Left kidney (tissue), 2 donors: ENCODE measurements around the gene TNN. TPM values are rescaled to one million over a fixed set of nuclear protein-coding genes. Genes with fewer than 3 reads are reported as not detected.
"Not testable (repeated sequence)": the region's sequence is repeated elsewhere in the genome, so short reads cannot be mapped to it uniquely, and the experiment has no call there.

ENCODE experiments used
- DNase-seq: peaks from one replicate; pipeline ENCODE4 v3.0.0-alpha.2; 2013
- polyA plus RNA-seq: library from polyadenylated mRNA; unstranded; fragments of 120-200 nt; gene quantifications from one replicate; pipeline ENCODE4 v1.2.1, GENCODE V29; 2013; ENCODE audit not compliant: insufficient read length

Gene TNN
- polyA plus RNA-seq, 1 donor: 2.4 TPM

DNA sequence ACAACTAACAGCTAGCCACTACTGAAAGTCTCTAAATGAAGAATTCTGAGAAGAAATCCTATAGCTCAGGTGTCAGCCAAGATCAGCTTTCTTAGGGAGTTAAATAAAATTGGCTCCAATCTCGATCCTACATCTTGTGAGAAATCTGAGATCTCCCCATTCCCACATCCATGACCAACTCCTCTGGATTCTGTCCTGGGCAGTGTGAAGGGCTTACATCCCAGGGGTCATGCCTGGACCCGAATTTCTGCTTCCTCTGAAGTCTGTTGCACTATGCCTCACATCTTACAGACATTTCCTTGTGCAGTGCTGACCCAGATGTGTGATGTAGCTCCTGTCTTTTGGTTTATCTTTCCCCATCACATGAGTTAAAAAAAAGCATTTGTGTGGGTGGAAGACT is 4.8 kb upstream of the TNN start:
- no peak for DNase-seq

DNA sequence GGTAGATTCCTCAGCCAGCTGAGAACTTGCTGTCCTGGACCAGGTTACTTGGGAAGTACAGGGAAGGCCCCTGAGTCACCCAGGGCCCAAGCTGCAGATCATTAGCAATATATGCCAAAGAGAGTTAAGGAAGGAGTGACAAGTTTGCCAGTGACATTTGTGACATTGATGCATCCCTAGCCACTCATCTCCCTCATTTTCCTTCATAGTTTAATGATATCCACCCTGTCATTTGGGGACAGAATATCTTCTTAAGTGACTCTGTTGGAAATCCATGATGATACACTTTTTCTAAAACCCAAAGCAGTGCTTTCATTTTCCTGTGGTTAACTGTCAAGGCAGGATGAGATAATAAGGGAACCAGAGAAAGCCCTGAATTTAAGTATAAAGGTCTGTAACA is 3.2 kb downstream of the TNN start:
- no peak for DNase-seq

DNA sequence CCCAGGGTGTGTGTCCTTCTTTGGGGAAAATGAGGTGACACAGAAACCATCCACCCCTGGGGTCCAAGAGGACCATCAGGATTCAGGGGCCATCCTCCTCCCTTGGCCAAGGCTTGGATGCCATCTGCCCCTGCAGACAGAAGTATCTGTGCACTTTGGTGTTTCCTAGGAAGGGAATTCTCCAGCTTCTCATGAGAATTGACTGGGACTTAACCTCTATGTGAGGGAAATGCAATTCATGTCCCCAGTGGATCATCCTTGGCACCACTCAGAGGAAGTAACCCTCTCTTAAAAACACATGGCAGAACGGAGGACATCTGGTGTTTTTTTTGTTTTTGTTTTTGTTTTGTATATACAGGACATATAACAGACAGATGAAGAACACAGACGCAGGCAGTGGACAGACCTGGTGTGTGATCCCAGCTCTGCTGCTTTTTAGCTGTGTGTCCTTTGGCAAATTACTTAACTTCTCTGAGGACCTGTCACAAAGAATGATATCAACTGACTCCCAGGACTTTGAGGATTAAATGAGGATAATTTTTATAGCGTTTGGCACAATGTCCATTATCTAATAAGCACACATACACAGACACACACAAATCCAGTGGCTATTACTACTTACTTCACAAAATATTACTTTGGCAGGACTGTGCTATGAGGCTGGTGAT is 3.8 kb downstream of the TNN start:
- no peak for DNase-seq

DNA sequence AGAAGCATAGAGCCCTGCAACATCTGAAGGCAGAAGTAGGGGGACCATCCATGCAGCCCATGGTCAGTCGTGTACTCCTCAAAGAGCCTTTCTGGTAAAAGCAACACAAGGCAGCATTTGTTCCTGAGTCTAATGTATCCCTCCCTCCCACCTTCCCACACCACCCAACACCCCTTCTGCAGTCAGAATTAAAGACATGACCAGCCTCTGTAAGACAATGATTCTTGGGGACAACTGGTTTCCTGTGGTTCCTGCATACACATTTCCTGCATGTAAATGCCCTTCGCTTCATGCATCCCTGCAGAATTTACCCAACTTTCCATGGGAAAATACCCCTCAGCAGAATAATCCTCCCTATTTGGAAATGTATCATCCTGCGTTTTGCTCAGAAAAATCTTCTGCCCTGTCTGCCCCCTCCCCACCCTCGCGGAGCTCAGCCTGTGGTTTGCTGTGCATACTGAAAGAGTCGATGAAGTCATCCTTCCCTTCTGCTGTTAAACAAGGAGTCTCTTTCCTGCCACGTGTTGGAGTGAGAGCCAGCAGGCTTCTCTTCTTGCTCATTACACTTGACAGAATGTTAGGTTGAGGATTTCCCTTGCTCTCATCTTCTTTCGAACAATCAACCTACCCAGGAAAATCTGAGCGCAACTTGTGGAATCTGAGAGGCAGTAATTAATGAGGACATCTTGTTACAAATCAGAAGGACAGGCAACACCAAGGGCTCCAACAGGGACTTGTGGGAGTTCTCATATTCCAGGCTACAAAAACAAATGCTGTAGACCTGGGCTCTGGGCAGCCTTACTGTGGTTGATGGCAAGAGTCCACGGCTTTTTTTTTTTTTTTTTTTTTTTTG is 4.7 kb downstream of the TNN start:
- peak; percentile 66 for DNase-seq

DNA sequence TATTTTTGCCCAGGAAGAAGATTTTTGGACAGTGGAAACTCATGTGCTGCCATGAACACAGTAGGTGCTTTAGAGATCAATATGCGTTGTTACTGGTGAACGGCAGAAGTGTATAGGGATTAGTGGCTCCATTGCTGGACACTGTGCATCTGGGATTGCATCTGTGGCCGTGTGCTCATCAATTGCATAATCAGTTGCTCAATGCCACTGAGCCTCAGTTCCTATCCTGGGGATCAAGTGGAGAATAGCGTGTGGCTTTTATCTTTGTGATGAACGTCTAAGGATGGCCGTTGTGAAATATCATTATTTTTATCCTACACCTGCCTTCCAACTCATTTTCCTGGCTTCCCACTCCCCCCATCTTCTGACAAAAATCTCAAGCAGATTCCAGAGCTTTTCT is 5.4 kb downstream of the TNN start:
- DNase-seq: no peak

DNA sequence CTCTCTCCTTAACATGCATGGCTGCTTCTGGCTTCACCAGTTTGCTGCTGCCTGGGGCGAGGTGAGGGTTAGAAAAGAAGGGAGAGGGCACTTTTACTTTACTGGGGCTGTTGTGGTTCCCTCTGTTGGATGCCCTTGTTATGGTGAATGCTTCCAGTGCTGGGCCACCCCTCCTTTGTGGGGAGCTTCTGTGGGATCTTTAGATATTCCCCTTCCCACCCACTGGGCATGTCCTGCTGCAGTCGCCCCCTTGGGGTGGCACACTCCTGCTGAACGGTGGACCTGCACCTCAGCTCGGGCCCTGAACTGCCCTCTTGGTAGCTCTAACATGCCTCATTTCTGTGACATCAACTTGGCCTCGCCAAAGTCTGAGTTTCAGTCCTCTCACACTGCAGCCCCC is 6.0 kb downstream of the TNN start:
- no peak for DNase-seq

DNA sequence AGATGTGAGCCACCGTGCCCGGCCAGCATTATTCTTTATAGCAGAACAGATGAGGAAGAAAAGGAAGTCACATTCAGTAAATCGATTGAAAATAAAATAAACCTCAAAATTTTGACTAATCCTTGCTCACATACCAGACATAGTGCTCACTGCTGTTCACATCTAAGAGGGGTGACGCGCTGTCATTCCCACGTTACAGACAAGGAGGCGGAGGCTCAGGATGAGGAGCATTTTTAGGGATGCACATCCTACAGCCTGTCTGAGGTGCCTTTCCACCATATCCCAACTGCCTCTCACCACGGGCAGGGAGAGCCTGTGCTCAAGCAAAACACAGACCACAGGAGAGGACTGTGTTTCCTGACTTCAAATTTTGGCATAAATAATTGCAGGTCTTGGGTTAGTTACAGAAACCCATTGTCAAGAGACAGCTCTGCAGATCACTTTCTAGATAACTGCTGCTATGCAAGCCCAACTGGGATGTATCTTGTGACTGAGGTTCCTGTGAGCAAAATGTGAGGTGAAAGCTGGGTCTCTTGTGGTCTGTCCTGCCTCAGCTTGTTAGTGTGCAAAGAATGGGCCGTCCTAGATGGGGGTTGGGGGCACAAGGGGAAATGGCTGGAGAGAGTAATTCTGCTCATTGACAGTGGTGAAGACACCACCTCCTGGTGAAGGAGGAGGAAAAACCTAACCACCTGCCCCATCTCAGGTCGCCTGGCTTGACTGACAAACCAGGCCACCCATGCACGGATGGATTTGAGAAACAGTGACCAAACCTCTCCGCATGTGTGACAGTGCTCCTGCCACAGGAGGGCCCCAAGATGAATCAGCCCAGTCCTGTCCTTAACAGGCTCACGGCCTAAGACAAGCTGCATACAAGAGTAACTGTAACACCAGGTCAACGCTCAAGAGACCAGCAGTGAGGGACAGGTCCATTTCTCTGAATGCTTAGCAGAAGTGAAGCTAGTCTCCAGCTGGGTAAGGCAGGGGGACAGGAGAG is 8.2 kb downstream of the TNN start:
- DNase-seq: no peak

DNA sequence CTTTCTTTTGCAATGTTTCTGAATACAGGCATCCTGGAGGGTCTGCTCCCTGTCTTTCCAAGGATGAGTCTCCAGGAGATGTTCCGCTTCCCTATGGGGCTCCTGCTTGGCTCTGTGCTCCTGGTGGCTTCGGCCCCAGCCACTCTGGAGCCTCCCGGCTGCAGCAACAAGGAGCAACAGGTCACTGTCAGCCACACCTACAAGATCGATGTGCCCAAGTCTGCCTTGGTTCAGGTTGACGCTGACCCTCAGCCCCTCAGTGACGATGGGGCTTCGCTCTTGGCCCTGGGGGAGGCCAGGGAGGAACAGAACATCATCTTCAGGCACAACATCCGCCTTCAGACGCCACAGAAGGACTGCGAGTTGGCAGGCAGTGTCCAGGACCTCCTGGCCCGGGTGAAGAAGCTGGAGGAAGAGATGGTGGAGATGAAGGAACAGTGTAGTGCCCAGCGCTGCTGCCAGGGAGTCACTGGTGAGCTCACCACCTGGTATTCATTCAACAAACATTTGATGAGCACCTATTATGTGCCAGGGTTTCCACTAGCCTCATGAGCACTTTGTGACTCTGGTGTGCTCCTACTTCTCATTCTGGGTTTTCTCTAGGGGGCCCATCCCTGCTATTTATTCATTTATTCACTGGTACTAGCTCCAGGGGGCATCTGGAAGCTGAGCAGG is 9.9 kb downstream of the TNN start:
- DNase-seq: no peak

DNA sequence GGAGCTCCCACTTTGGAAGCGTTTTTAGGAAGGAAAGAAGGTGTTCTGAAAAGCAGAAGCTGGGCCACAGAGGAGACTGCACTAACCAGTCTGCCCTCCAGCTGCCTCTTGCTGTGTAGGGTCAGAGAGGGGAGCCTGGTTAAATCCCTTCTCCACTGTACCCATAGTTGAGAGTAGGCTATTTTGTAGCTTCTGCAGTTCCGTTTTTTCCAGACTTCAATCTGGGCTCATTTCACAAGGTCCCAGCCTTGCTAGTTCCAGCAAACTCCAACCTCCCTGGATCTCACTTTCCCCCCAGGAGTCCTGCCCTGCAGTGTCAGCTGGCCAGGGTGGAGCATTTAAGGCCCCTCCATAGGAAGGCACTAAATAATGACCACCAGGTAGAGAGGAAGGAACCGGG is 11.0 kb downstream of the TNN start:
- no peak for DNase-seq

DNA sequence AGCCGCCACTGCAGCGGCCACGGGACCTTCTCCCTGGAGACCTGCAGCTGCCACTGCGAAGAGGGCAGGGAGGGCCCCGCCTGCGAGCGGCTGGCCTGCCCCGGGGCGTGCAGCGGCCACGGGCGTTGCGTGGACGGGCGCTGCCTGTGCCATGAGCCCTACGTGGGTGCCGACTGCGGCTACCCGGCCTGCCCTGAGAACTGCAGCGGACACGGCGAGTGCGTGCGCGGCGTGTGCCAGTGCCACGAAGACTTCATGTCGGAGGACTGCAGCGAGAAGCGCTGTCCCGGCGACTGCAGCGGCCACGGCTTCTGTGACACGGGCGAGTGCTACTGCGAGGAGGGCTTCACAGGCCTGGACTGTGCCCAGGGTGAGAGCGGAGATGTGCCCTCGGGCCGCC is 11.7 kb downstream of the TNN start:
- DNase-seq: no peak

DNA sequence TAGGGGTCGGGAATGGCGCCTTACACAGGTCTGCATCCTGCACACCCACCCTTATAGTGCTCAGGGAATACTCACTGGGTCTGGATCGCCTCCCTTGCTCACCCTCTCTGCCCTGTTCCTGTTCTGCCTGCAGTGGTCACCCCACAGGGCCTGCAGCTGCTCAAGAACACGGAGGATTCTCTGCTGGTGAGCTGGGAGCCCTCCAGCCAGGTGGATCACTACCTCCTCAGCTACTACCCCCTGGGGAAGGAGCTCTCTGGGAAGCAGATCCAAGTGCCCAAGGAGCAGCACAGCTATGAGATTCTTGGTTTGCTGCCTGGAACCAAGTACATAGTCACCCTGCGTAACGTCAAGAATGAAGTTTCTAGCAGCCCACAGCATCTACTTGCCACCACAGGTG is 12.4 kb downstream of the TNN start:
- DNase-seq: no peak

DNA sequence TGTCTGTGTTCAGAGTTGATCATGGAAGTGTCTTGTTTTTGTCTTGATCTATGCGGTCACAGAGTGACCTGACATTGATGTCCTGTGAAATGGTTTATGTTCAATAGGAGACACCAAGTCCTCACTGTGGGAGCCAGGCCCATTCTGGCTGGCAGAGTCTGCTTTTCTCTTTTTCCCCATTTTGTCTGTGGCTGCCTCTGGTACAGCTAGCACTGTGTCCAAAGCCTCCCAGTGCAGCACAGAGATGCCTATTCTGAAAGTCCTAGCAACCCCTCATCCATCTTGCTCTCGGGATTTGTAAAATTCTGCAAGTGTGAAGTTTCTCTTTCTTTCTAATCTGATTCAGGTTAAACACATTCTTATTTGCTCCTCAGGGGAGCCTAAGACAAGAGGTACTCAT is 14.3 kb downstream of the TNN start:
- no peak for DNase-seq

DNA sequence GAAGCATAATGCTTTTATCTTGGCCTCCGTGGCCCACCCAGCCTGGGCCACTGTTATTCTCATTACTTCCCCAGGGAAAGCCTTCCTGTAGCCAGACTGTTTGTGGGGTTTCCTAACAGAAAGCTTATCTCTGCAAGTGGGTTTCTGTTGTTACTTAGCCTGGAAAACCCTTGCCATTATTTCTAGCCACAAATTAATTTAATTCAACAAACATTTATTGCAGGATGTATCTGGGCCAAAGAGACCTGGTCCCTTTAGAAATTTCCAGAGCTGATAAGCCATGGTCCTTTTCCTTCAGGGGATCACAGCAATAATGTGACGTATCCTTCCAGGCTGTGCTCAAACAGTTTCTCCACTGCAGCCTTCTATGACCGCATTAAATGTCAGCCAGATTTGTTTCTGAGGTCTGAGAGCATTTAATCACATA is 20.9 kb downstream of the TNN start:
- DNase-seq: no peak

DNA sequence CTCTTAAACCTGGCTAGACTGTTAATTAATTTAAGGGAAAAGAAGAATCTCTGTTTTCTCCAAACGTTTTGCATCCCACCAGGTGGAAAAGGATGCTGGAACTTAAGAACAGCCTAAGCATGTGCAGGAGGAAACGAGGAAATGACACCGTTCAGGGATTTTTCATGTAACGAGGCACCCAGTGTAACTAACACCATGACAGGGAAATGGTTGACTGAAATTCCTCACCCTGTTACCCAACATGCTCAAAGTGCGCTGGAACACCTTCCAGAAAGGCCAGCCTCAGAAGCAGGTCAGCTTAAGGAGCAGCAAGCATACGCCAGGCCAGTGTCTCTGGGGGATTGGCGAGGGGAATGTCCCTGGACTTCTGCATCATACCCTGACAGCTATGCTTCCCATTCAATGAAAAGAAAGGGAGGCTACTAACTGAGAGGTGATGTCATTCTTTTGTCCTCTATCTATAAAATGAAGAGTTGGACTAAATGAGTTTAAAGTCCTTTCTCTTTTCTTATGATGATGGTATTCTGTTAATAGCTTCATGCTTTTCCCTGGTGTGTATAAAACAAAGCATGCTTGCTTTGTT is 21.6 kb downstream of the TNN start:
- no peak for DNase-seq

DNA sequence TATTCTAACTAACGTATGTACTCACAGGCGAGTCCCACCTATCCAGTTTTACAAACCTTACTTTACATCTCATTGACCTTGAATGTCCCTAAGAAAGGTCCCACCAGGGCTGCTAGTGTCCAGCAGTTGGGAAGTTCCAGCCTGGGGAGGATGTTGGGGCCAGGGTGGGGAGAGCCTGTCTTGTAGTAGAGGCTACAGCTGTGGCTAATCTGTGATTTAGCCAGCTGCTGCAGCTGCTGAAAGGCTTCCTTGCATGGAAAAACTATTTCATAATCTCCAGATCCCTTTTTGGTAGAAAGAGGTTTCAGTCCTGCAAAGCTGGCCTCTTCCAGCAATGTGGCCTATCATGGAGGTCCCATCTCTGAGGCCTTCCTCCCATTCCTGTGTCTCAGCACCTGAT is 23.1 kb downstream of the TNN start:
- DNase-seq: no peak

DNA sequence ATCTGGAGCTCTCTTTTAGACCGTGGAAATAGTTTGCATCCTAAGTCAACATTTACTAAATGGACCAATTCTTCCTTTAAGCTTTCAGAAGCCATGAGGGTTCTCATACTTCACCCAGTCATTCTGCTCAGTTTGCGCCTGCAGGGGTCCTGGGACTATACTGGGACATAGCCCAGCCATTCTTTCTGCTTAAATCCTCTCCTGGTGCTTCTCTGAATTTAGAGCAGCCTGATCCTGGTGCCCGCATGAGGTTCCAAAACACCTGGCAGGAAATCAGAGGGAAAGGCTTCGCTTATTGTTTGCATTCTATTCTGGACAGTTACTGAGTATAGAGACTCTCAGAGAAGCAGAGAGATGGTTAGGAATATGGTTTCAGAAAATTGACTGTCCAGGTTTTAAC is 27.0 kb downstream of the TNN start:
- no peak for DNase-seq

DNA sequence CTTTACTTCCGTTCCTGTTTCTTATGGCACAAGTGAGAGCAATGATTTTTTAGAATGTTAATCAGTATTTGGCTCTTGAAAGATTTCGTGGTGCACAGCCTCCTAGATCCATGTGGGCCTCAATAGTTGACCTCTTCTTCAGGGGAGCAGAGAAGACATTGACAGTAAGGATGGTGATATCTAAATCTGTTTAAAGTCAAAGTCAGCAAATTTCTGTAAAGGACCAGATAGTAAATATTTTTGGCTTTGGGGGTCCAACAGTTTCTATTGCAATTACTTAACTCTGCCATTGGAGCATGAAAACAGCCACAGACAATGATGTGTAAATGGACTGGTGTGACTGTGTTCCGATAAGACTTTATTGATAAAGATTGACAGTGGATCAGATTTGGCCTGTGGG is 27.4 kb downstream of the TNN start:
- no peak for DNase-seq

DNA sequence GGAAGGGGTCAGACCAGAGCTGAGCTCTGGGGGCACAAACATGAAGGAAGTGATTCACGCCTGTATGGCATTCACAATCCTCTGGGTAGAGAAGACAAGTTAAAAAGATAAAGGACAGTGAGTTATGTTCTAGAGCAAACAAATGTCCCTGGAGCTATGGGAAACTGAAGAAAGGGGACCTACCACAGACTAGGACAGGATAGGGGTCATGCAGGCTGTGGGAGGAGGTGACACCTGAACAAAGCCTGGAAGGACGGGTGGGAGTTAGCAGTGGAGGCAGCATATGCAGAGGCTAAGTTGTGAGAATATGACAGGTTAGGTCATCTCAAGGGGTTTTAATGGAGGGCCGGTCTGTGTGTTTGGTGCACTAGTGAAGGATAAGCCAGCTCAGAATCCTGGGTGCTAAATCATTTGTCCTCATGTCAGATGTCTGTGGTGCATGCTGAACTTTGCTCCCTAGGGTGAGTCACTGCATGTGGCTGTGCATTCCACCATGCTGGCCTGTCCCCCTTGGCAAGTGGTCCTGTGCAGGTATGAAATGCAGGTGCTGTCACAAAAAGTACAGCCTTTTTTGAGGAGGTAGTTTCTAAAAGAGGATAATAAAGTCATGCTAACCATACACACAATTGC is 28.5 kb downstream of the TNN start:
- no peak for DNase-seq

DNA sequence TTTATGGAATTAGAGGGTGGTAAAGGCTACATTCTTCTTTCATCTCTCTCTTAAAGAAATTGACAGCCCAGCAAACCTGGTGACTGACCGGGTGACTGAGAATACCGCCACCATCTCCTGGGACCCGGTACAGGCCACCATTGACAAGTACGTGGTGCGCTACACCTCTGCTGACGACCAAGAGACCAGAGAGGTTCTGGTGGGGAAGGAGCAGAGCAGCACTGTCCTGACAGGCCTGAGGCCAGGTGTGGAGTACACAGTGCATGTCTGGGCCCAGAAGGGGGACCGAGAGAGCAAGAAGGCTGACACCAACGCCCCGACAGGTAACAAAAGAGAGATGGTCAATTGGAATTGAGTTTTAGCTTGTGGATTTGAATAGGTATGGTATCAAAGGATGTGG is 29.7 kb downstream of the TNN start:
- DNase-seq: no peak

DNA sequence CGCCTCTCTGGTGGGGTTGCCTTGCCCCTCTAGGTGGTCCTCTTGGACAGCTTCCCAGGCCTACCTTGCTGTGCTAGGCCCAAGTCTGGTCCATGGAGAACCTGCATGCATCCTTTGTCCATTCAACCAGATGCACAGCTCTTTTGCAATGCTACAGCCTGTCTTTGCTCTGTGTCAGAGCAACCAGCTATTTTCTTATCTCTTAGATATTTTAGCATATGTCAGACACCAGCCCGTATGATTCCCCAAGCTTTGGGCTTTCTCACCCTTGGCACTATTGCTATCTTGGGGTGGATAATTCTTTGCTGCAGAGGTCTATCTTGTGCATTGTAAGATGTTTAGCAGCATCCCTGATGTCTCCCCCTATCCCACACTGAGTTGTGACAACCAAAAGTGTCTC is 32.3 kb downstream of the TNN start:
- no peak for DNase-seq

DNA sequence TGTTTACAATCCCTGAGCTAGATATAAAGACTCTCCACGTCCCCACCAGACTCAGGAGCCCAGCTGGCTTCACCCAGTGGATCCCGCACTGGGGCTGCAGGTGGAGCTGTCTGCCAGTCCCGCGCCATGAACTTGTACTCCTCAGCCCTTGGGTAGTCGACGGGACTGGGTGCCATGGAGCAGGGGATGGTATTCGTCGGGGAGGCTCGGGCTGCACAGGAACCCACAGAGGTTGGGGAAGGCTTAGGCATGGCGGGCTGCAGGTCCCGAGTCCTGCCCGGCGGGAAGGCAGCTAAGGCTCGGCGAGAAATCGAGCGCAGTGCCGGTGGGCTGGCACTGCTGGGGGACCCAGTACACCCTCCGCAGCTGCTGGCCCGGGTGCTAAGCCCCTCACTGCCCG is 34.5 kb downstream of the TNN start:
- DNase-seq: not testable (repeated sequence)
